MM.1S (cell line): ENCODE results near the gene USP9Y.

Experiments
- DNase-seq: peaks from one replicate; pipeline ENCODE4 v3.0.0-alpha.2; 2015
- H2AFZ ChIP-seq: fragments of 300-600 bp; sonication (generic); 2 replicates; pipeline ENCODE4 v1.6.0; 2016; ENCODE audit warnings: antibody characterized with exemption, low read length
- H3F3A ChIP-seq: fragments of 300-600 bp; sonication (generic); 2 replicates; pipeline ENCODE4 v1.6.1; 2016; ENCODE audit warnings: mild to moderate bottlenecking, antibody characterized with exemption, low read length, moderate library complexity, mixed read lengths; ENCODE audit not compliant: insufficient read depth
- H3K27ac ChIP-seq: fragments of 300-600 bp; sonication (generic); 2 replicates; pipeline ENCODE4 v1.5.1; 2016; ENCODE audit warnings: mild to moderate bottlenecking, low read length
- H3K27me3 ChIP-seq: fragments of 300-600 bp; sonication (generic); replicated peaks from 2 replicates; pipeline ENCODE4 v1.6.0; 2016; ENCODE audit warnings: low read length; ENCODE audit not compliant: insufficient read depth
- H3K36me3 ChIP-seq: fragments of 300-600 bp; sonication (generic); replicated peaks from 2 replicates; pipeline ENCODE4 v1.6.1; 2016; ENCODE audit warnings: mild to moderate bottlenecking, low read length, mixed read lengths; ENCODE audit not compliant: insufficient read depth
- H3K4me1 ChIP-seq: fragments of 300-600 bp; sonication (generic); 2 replicates; pipeline ENCODE4 v1.6.1; 2016; ENCODE audit warnings: low read length, mixed read lengths
- H3K4me2 ChIP-seq: fragments of 300-600 bp; sonication (generic); 2 replicates; pipeline ENCODE4 v1.6.0; 2016; ENCODE audit warnings: low read depth, low read length
- H3K4me3 ChIP-seq: fragments of 300-600 bp; sonication (generic); 2 replicates; pipeline ENCODE4 v1.5.1; 2016; ENCODE audit warnings: low read length, mixed read lengths
- H3K79me2 ChIP-seq: fragments of 300-600 bp; sonication (generic); 2 replicates; pipeline ENCODE4 v1.6.1; 2016; ENCODE audit warnings: mixed run types, low read length, mixed read lengths
- H3K9ac ChIP-seq: fragments of 300-600 bp; sonication (generic); 2 replicates; pipeline ENCODE4 v1.6.1; 2016; ENCODE audit warnings: low read length, mixed read lengths
- H3K9me2 ChIP-seq: fragments of 300-600 bp; sonication (generic); replicated peaks from 2 replicates; pipeline ENCODE4 v1.6.1; 2016; ENCODE audit warnings: mild to moderate bottlenecking, low read length, mixed read lengths; ENCODE audit not compliant: insufficient read depth
- H3K9me3 ChIP-seq: fragments of 300-600 bp; sonication (generic); replicated peaks from 2 replicates; pipeline ENCODE4 v1.6.1; 2016; ENCODE audit warnings: mild to moderate bottlenecking, low read length, mixed read lengths; ENCODE audit not compliant: insufficient read depth
- H4K20me1 ChIP-seq: fragments of 300-600 bp; sonication (generic); 2 replicates; pipeline ENCODE4 v1.6.1; 2016; ENCODE audit warnings: mild to moderate bottlenecking, low read length, moderate library complexity, mixed read lengths; ENCODE audit not compliant: insufficient read depth
- CTCF ChIP-seq: fragments of 300-600 bp; sonication (generic); IDR thresholded peaks from 2 replicates; pipeline ENCODE4 v1.5.1; 2016; ENCODE audit warnings: antibody characterized with exemption, low read length, mixed read lengths
- EZH2 ChIP-seq: fragments of 300-600 bp; sonication (generic); optimal IDR thresholded peaks from 2 replicates; pipeline ENCODE3; 2017; ENCODE audit warnings: low read depth, mild to moderate bottlenecking, antibody characterized with exemption, low read length, mixed read lengths
- EZH2phosphoT487 ChIP-seq: fragments of 300-600 bp; sonication (generic); IDR thresholded peaks from 2 replicates; pipeline ENCODE4 v1.6.1; 2018; ENCODE audit warnings: antibody characterized with exemption, low read length

The USP9Y gene

GRCh38 chrY:12710460-12710859 lies 9.4 kb downstream of the USP9Y start:
- no peak for DNase-seq
- H3K4me2 ChIP-seq = no peak overlapping the region
- H2AFZ ChIP-seq = no peak overlapping the region
- H3K4me1 ChIP-seq = no peaks in the 10 kb centered on the region
- H3K4me3 ChIP-seq = no peak overlapping the region
- no peaks in the 10 kb centered on the region for H3K9me2 ChIP-seq
- H3F3A ChIP-seq = no peaks in the 10 kb centered on the region
- no peak overlapping the region for H3K9ac ChIP-seq
- no peaks in the 10 kb centered on the region for H3K27me3 ChIP-seq
- H4K20me1 ChIP-seq = no peaks in the 10 kb centered on the region
- H3K9me3 ChIP-seq = no peaks in the 10 kb centered on the region
- H3K27ac ChIP-seq = no peak overlapping the region
- H3K36me3 ChIP-seq = no peaks in the 10 kb centered on the region
- no peaks in the 10 kb centered on the region for H3K79me2 ChIP-seq
- no peak for TF ChIP-seq EZH2
- no peak for TF ChIP-seq CTCF

- Histone ChIP-seq H2AFZ (no peak overlapping the region), H3K9me3 (no peaks in the 10 kb centered on the region), H3K36me3 (no peaks in the 10 kb centered on the region), H3K27ac (no peak overlapping the region), H3K9ac (no peak overlapping the region), H3K4me3 (no peak overlapping the region), H3K79me2 (no peaks in the 10 kb centered on the region), H3K27me3 (no peaks in the 10 kb centered on the region), H3K4me2 (no peak overlapping the region), H3F3A (no peaks in the 10 kb centered on the region), H3K4me1 (no peaks in the 10 kb centered on the region), H3K9me2 (no peaks in the 10 kb centered on the region), H4K20me1 (no peaks in the 10 kb centered on the region)
- no peak for TF ChIP-seq EZH2
- no peak for TF ChIP-seq CTCF
- no peak for TF ChIP-seq EZH2phosphoT487
- DNase-seq = no peak
These were observed 14.3 kb downstream of the USP9Y start for GRCh38 chrY:12715376-12715775.

- no peak for TF ChIP-seq EZH2
- no peak for TF ChIP-seq CTCF
- TF ChIP-seq EZH2phosphoT487 = no peak
- H3K9ac ChIP-seq = no peak overlapping the region
- H3K4me1 ChIP-seq = no peaks in the 10 kb centered on the region
- H3K4me2 ChIP-seq = no peak overlapping the region
- no peak for DNase-seq
- no peaks in the 10 kb centered on the region for H3K9me2 ChIP-seq
- H3K27ac ChIP-seq = no peak overlapping the region
- H3F3A ChIP-seq = no peaks in the 10 kb centered on the region
- H2AFZ ChIP-seq = no peak overlapping the region
- no peaks in the 10 kb centered on the region for H3K9me3 ChIP-seq
- H3K36me3 ChIP-seq = no peaks in the 10 kb centered on the region
- H3K27me3 ChIP-seq = no peaks in the 10 kb centered on the region
- no peak overlapping the region for H3K4me3 ChIP-seq
- no peaks in the 10 kb centered on the region for H3K79me2 ChIP-seq
- no peaks in the 10 kb centered on the region for H4K20me1 ChIP-seq
These were observed 28.7 kb downstream of the USP9Y start for GRCh38 chrY:12729746-12730145.
